AG04449 (cell line): ENCODE measurements around the gene RABL3.

Experiments used
- CTCF ChIA-PET: fragments of 350-600 bp; formaldehyde crosslinking; extraction: SDS; loops from one replicate; lab custom pipeline; 2021; ENCODE audit warnings: antibody characterized with exemption; lab: Yijun Ruan, JAX
- POLR2A ChIA-PET: fragments of 400-600, 350-600 bp; formaldehyde crosslinking; extraction: SDS; loops from one replicate; lab custom pipeline; 2020; ENCODE audit warnings: antibody characterized with exemption, inconsistent platforms; lab: Yijun Ruan, JAX
- DNase-seq: peaks from one replicate; pipeline ENCODE4 v3.0.0-alpha.2; 2010; ENCODE audit warnings: low read depth, low spot score
- H3K4me3 ChIP-seq: 2 replicates; pipeline ENCODE4 v1.5.1; 2011; ENCODE audit warnings: low read depth, mild to moderate bottlenecking, control low read depth, low read length
- TF ChIP-seq, protein P1 (sequence below): IDR thresholded peaks from one replicate; pipeline ENCODE4 v1.5.1; 2011; ENCODE audit warnings: mild to moderate bottlenecking, moderate library complexity, low read length, control low read depth, inconsistent platforms; ENCODE audit not compliant: insufficient read depth; ENCODE audit errors: missing control alignments

Gene RABL3

DNA sequence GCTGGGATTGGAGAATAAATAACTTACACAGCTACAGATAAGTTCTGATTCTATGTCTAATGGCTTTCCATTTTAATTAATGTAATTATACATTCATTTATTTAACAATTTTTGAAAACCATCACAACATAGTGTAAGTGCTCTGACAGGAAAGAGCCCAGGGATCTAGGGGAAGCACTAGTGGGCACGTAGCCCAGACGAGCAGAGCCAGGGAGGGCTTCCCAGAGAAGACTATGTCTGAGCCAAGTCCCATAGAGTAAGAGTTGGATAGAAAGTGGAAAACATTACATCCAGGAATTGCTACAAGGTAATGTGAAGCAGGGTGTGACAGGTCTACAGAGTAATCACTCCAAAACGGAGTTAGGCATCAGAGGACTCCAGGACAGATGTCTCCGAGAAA lies 57.4 kb downstream of the RABL3 start:
- POLR2A ChIA-PET = no interaction called here
- CTCF ChIA-PET = no interaction called here
- TF ChIP-seq, protein P1, sequence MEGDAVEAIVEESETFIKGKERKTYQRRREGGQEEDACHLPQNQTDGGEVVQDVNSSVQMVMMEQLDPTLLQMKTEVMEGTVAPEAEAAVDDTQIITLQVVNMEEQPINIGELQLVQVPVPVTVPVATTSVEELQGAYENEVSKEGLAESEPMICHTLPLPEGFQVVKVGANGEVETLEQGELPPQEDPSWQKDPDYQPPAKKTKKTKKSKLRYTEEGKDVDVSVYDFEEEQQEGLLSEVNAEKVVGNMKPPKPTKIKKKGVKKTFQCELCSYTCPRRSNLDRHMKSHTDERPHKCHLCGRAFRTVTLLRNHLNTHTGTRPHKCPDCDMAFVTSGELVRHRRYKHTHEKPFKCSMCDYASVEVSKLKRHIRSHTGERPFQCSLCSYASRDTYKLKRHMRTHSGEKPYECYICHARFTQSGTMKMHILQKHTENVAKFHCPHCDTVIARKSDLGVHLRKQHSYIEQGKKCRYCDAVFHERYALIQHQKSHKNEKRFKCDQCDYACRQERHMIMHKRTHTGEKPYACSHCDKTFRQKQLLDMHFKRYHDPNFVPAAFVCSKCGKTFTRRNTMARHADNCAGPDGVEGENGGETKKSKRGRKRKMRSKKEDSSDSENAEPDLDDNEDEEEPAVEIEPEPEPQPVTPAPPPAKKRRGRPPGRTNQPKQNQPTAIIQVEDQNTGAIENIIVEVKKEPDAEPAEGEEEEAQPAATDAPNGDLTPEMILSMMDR = no peak
- H3K4me3 ChIP-seq = no peak overlapping the region
- DNase-seq = no peak

DNA sequence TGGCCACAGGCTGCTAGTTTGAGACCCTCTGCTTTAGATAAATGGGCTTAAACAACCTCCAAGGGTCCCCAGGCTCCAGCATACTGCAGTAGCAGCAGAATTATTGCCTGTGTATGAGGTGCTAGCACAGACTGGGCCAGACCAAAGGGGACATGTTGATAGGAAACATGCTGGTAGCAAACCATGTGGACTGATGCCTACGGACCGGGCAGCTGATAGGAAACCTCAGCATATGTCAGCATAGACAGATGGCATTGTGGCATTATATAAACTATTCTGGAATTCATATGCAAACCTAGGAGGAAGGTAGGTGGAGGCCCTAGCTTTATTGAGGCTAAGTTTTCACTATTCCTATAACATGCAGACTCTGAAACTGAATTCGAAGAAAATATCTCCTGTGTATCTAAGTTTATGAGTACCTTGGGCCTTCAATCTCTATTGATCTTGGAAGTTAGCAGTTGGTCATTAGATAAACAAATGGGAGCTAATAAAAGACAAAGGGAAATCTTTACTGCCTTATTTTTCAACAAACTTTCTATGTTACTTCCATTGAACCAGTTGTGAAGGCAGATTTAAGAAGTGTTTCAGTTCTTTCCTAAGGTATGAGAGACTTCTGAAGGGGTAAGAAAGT lies 58.5 kb downstream of the RABL3 start:
- no peak for DNase-seq
- ChIA-PET CTCF (no interaction called here), POLR2A (no interaction called here)
- TF ChIP-seq, protein P1 = no peak
- H3K4me3 ChIP-seq = no peak overlapping the region

DNA sequence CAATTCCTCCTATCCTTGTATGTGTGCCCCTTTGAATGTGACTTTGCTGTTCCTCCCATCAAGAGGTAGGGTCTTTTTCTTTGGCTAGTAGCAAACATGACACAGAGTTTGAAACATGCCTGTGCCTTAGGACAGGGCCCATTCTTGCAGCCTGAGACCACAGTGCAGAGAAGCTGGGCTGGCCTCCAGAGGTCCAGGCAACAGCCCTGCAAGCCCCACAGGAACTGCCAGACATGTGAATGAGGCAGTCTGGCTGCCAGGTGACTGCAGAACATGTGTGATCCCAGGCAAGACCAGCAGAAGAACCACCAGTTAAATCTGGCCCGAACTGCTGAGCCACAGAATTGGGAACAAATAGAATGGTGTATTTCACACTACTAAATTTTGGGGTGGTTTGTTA lies 59.1 kb downstream of the RABL3 start:
- no peak overlapping the region for H3K4me3 ChIP-seq
- TF ChIP-seq, protein P1 = no peak
- POLR2A ChIA-PET = no interaction called here
- no peak for DNase-seq
- CTCF ChIA-PET = no interaction called here

DNA sequence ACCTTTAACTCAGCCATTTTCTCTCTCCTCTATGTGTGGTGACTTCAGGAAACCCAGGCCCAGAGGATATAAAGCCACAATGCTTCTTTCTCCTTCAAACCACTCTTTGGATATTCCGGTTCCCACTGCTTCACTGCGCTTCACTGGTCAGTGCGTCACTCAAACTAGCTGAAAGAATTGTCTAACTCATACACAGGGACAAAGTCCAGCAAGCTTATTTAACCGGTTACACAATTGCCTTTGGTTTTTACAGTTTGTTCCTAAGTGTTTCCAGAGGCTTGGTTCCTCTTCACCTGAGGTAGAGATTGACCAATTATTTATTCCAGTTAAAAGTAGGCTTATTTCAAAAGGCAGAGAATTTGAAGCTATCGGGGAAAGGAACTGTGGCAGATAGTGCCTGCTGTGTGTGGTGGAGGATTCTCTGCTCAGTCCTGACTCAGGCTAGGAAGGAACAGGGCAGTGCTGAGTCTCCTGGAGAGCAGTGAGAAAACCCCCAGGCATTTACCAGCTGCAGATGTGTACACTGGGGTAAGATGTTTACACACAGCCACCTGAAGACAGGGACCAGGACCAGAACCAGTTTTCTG lies 60.1 kb downstream of the RABL3 start, which contains the start of gene HGD:
Gene HGD (minus strand): TSS at position 145 of the 587 bp plus-strand sequence. CDS start 128 bp downstream, at position 17.
- TF ChIP-seq, protein P1 = no peak
- no peak for DNase-seq
- ChIA-PET POLR2A (no interaction called here), CTCF (interaction anchor here (1.1 to 1.8 kb wide), 2 partner anchors 9 to 113 kb away, joined by 3 to 11 read pairs; no protein-coding TSS in a partner anchor)
- H3K4me3 ChIP-seq = no peak within 1 kb of the TSS

DNA sequence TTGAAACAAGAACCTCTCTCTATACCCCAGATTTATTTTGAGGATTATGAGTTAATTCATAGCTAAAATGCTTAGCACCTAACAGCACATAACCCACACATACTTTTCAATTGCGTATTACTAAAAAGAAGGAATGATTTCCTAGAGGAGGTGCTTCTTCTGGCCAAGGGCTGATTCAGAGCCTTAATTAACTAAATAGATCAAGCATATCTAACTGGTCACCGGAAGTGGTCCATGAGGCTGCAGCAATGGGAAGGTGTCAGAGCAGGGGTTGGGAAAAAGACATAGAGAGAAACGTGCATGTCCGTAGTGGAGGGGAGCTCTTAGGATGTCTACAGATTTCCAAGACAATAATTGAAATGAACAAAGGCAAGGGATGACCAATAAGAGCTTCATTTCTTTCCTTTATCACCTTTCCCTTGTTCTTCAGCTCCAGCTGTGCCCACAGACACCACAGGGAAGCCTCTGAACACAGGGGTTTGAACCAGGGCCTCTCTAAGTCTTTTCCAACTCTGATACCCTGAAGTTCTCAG lies 60.7 kb downstream of the RABL3 start:
- H3K4me3 ChIP-seq = no peak overlapping the region
- POLR2A ChIA-PET = no interaction called here
- TF ChIP-seq, protein P1 = no peak
- CTCF ChIA-PET = interaction anchor here (1.8 kb wide), 1 partner anchor 114 kb away, joined by 11 read pairs; no protein-coding TSS in a partner anchor
- no peak for DNase-seq

DNA sequence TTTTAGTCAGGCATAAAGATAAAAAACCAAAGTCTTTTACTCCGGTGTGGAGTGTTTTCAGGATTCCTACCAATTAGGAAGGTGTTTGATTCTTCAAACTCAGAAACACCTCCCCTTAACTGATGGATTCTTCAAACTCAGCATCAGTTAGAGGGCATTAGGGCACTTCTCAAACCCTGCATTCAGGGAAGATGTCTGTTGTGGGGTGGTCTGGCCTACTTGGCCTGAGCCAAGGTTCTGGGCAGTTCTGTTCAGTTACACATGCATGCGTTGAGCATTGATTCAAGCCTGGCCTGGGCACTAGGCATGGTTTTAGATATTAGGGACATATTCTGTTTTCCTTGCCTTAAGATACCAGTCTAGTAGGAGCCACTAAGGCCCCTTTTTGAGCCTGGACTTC lies 61.3 kb downstream of the RABL3 start:
- CTCF ChIA-PET = interaction anchor here (1.8 kb wide), 1 partner anchor 114 kb away, joined by 11 read pairs; no protein-coding TSS in a partner anchor
- TF ChIP-seq, protein P1 = no peak
- POLR2A ChIA-PET = no interaction called here
- no peak overlapping the region for H3K4me3 ChIP-seq
- no peak for DNase-seq
